ENCODE results near the gene HSD17B10. TPM values are rescaled to one million over a fixed set of nuclear protein-coding genes. Genes with fewer than 3 reads are reported as not detected.

The HSD17B10 gene
- total and polyA plus RNA-seq, 2 experiments from 2014 or later = 78.9 to 121 TPM

- no peaks in the 10 kb centered on the region for H3F3A ChIP-seq (replicated peaks; ENCODE audit: low read depth)
- ATAC-seq = no peak
- H3K9me3 Mint-ChIP-seq = no peaks in the 10 kb centered on the region
- no peak overlapping the region for H3K4me2 ChIP-seq
- no peaks in the 10 kb centered on the region for H3K9me2 ChIP-seq (ENCODE audit: insufficient read depth)
- TF ChIP-seq CREB1 (CRISPR knock-in tag; IDR thresholded peaks at IDR 0.05; ENCODE audit: low read depth) (no peak), JUNB (IDR thresholded peaks at IDR 0.05; ENCODE audit: unreplicated experiment) (no peak), ZNF331 (CRISPR knock-in tag; IDR thresholded peaks at IDR 0.05; ENCODE audit: low read depth) (no peak), ZNF114 (CRISPR knock-in tag; IDR thresholded peaks at IDR 0.05) (no peak), NANOG (IDR thresholded peaks at IDR 0.05; ENCODE audit: borderline replicate concordance) (no peak)
- TF ChIP-seq, protein P1, sequence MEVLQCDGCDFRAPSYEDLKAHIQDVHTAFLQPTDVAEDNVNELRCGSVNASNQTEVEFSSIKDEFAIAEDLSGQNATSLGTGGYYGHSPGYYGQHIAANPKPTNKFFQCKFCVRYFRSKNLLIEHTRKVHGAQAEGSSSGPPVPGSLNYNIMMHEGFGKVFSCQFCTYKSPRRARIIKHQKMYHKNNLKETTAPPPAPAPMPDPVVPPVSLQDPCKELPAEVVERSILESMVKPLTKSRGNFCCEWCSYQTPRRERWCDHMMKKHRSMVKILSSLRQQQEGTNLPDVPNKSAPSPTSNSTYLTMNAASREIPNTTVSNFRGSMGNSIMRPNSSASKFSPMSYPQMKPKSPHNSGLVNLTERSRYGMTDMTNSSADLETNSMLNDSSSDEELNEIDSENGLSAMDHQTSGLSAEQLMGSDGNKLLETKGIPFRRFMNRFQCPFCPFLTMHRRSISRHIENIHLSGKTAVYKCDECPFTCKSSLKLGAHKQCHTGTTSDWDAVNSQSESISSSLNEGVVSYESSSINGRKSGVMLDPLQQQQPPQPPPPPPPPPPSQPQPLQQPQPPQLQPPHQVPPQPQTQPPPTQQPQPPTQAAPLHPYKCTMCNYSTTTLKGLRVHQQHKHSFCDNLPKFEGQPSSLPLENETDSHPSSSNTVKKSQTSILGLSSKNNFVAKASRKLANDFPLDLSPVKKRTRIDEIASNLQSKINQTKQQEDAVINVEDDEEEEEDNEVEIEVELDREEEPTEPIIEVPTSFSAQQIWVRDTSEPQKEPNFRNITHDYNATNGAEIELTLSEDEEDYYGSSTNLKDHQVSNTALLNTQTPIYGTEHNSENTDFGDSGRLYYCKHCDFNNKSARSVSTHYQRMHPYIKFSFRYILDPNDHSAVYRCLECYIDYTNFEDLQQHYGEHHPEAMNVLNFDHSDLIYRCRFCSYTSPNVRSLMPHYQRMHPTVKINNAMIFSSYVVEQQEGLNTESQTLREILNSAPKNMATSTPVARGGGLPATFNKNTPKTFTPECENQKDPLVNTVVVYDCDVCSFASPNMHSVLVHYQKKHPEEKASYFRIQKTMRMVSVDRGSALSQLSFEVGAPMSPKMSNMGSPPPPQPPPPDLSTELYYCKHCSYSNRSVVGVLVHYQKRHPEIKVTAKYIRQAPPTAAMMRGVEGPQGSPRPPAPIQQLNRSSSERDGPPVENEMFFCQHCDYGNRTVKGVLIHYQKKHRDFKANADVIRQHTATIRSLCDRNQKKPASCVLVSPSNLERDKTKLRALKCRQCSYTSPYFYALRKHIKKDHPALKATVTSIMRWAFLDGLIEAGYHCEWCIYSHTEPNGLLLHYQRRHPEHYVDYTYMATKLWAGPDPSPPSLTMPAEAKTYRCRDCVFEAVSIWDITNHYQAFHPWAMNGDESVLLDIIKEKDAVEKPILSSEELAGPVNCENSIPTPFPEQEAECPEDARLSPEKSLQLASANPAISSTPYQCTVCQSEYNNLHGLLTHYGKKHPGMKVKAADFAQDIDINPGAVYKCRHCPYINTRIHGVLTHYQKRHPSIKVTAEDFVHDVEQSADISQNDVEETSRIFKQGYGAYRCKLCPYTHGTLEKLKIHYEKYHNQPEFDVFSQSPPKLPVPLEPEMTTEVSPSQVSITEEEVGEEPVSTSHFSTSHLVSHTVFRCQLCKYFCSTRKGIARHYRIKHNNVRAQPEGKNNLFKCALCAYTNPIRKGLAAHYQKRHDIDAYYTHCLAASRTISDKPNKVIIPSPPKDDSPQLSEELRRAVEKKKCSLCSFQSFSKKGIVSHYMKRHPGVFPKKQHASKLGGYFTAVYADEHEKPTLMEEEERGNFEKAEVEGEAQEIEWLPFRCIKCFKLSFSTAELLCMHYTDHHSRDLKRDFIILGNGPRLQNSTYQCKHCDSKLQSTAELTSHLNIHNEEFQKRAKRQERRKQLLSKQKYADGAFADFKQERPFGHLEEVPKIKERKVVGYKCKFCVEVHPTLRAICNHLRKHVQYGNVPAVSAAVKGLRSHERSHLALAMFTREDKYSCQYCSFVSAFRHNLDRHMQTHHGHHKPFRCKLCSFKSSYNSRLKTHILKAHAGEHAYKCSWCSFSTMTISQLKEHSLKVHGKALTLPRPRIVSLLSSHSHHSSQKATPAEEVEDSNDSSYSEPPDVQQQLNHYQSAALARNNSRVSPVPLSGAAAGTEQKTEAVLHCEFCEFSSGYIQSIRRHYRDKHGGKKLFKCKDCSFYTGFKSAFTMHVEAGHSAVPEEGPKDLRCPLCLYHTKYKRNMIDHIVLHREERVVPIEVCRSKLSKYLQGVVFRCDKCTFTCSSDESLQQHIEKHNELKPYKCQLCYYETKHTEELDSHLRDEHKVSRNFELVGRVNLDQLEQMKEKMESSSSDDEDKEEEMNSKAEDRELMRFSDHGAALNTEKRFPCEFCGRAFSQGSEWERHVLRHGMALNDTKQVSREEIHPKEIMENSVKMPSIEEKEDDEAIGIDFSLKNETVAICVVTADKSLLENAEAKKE (CRISPR knock-in tag; IDR thresholded peaks at IDR 0.05) = no peak
- TF ChIP-seq, protein P2, sequence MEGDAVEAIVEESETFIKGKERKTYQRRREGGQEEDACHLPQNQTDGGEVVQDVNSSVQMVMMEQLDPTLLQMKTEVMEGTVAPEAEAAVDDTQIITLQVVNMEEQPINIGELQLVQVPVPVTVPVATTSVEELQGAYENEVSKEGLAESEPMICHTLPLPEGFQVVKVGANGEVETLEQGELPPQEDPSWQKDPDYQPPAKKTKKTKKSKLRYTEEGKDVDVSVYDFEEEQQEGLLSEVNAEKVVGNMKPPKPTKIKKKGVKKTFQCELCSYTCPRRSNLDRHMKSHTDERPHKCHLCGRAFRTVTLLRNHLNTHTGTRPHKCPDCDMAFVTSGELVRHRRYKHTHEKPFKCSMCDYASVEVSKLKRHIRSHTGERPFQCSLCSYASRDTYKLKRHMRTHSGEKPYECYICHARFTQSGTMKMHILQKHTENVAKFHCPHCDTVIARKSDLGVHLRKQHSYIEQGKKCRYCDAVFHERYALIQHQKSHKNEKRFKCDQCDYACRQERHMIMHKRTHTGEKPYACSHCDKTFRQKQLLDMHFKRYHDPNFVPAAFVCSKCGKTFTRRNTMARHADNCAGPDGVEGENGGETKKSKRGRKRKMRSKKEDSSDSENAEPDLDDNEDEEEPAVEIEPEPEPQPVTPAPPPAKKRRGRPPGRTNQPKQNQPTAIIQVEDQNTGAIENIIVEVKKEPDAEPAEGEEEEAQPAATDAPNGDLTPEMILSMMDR (conservative IDR thresholded peaks at IDR 0.05; ENCODE audit: low read depth in 2 of 2) = no peak
- TF ChIP-seq, protein P3, sequence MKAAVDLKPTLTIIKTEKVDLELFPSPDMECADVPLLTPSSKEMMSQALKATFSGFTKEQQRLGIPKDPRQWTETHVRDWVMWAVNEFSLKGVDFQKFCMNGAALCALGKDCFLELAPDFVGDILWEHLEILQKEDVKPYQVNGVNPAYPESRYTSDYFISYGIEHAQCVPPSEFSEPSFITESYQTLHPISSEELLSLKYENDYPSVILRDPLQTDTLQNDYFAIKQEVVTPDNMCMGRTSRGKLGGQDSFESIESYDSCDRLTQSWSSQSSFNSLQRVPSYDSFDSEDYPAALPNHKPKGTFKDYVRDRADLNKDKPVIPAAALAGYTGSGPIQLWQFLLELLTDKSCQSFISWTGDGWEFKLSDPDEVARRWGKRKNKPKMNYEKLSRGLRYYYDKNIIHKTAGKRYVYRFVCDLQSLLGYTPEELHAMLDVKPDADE (IDR thresholded peaks at IDR 0.05) = no peak
- no peaks in the 10 kb centered on the region for H3K79me2 ChIP-seq (replicated peaks; ENCODE audit: insufficient read depth)
- peaks cover 6% of the 10 kb centered on the region; the same call in 1 of the 2 replicates for H3K4me1 ChIP-seq (ENCODE audit: insufficient read depth)
- H3K27ac ChIP-seq (ENCODE audit: low read depth) = no peak overlapping the region
- peaks cover 21% of the 10 kb centered on the region for H3K27me3 ChIP-seq (ENCODE audit: insufficient read depth)
- no peak overlapping the region for H3K4me3 Mint-ChIP-seq
- H3K36me3 ChIP-seq (ENCODE audit: insufficient read depth) = no peaks in the 10 kb centered on the region
- H3K4me1 Mint-ChIP-seq = peaks cover 9% of the 10 kb centered on the region
- H3K4me3 ChIP-seq = no peak overlapping the region
- H4K20me1 ChIP-seq (replicated peaks; ENCODE audit: insufficient read depth) = no peaks in the 10 kb centered on the region
- H2AFZ ChIP-seq = no peak overlapping the region
- no peaks in the 10 kb centered on the region for H3K36me3 Mint-ChIP-seq (ENCODE audit: low read depth)
- no peak overlapping the region for H3K27ac Mint-ChIP-seq
- H3K27me3 Mint-ChIP-seq (ENCODE audit: insufficient read depth, low read depth, poor library complexity) = peaks cover 8% of the 10 kb centered on the region
- no peak for DNase-seq (ENCODE audit: low spot score)
Observed at GRCh38 chrX:53438174-53438831, 4.1 kb upstream of the HSD17B10 start.

Measured in GM23338 (cell line).